Endothelial cell of umbilical vein (primary cell): Measurements from ENCODE around the gene SLC38A2.

Experiments used
- CTCF ChIP-seq, 2 donors: IDR thresholded peaks; 1 replicate in 1 of 2; 2 replicates in 1 of 2; pipeline ENCODE4 v1.5.1; 2011; ENCODE audit warnings: low read length in 2 of 2, mild to moderate bottlenecking in 2 of 2, moderate library complexity in 2 of 2, control low read depth in 1 of 2, inconsistent platforms in 1 of 2, low read depth in 1 of 2; ENCODE audit not compliant: insufficient read depth in 1 of 2; ENCODE audit errors: extremely low read depth in 1 of 2
- EZH2 ChIP-seq: IDR thresholded peaks from 2 replicates; pipeline ENCODE4 v1.6.1; 2012; ENCODE audit warnings: borderline replicate concordance, low read depth, mild to moderate bottlenecking, moderate library complexity, low read length, inconsistent platforms; ENCODE audit not compliant: severe bottlenecking
- GATA2 ChIP-seq: IDR thresholded peaks from 2 replicates; pipeline ENCODE4 v1.7.0; 2011; ENCODE audit warnings: low read depth, mild to moderate bottlenecking, moderate library complexity, mixed read lengths, low read length; ENCODE audit not compliant: insufficient read length, insufficient read depth
- MAX ChIP-seq: IDR thresholded peaks from 2 replicates; pipeline ENCODE4 v1.6.1; 2011; ENCODE audit not compliant: insufficient read depth, insufficient read length
- MYC ChIP-seq: IDR thresholded peaks from one replicate; pipeline ENCODE4 v1.6.1; 2011; ENCODE audit warnings: mild to moderate bottlenecking, low read depth, low read length
- POLR2A ChIP-seq: IDR thresholded peaks from 2 replicates; pipeline ENCODE4 v1.6.1; 2012; ENCODE audit warnings: low read depth, mild to moderate bottlenecking, control low read depth, low read length
- POLR2AphosphoS5 ChIP-seq: IDR thresholded peaks from 2 replicates; pipeline ENCODE4 v1.6.1; 2012; ENCODE audit warnings: low read depth, mild to moderate bottlenecking, control low read depth, low read length, moderate library complexity; ENCODE audit not compliant: insufficient read depth

- TF ChIP-seq EZH2, result no peak
- no peak for TF ChIP-seq POLR2AphosphoS5
- no peak for TF ChIP-seq CTCF (IDR thresholded peaks at IDR 0.05; ENCODE audit: extremely low read depth in 1 of 2, insufficient read depth in 1 of 2, low read depth in 1 of 2, low read length in 2 of 2)
- no peak for TF ChIP-seq POLR2A
- no peak for TF ChIP-seq GATA2
- TF ChIP-seq MAX, result no peak
- TF ChIP-seq MYC, result no peak
Observed at GRCh38 chr12:46320731-46321130, 51.8 kb downstream of the SLC38A2 start.
